ENCODE results near the gene KDM2A. TPM values are rescaled to one million over a fixed set of nuclear protein-coding genes. Genes with fewer than 3 reads are reported as not detected.

The KDM2A gene
- total and polyA plus RNA-seq, 2 experiments from 2014 or later, result 25.0 to 54.1 TPM

- no peak for TF ChIP-seq REST (IDR thresholded peaks at IDR 0.05; ENCODE audit: unreplicated experiment)
- TF ChIP-seq, protein P1, sequence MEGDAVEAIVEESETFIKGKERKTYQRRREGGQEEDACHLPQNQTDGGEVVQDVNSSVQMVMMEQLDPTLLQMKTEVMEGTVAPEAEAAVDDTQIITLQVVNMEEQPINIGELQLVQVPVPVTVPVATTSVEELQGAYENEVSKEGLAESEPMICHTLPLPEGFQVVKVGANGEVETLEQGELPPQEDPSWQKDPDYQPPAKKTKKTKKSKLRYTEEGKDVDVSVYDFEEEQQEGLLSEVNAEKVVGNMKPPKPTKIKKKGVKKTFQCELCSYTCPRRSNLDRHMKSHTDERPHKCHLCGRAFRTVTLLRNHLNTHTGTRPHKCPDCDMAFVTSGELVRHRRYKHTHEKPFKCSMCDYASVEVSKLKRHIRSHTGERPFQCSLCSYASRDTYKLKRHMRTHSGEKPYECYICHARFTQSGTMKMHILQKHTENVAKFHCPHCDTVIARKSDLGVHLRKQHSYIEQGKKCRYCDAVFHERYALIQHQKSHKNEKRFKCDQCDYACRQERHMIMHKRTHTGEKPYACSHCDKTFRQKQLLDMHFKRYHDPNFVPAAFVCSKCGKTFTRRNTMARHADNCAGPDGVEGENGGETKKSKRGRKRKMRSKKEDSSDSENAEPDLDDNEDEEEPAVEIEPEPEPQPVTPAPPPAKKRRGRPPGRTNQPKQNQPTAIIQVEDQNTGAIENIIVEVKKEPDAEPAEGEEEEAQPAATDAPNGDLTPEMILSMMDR (conservative IDR thresholded peaks at IDR 0.05; ENCODE audit: low read depth in 2 of 2), result no peak
- TF ChIP-seq ZNF114 (CRISPR knock-in tag; IDR thresholded peaks at IDR 0.05), result no peak
- no peak for TF ChIP-seq EZH2phosphoT487 (IDR thresholded peaks at IDR 0.05; ENCODE audit: unreplicated experiment)
- TF ChIP-seq STAT1 (IDR thresholded peaks at IDR 0.05; ENCODE audit: unreplicated experiment), result no peak
- no peak for TF ChIP-seq NANOG (IDR thresholded peaks at IDR 0.05; ENCODE audit: borderline replicate concordance)
- no peak for TF ChIP-seq CREB1 (CRISPR knock-in tag; IDR thresholded peaks at IDR 0.05; ENCODE audit: low read depth)
- peaks cover 34% of the 10 kb centered on the region for H3K36me3 Mint-ChIP-seq (ENCODE audit: low read depth)
- H3K4me1 ChIP-seq (ENCODE audit: insufficient read depth), result peaks cover 9% of the 10 kb centered on the region; the same call in 1 of the 2 replicates
- peaks cover 4% of the 10 kb centered on the region; the same call in 1 of the 2 replicates for H3F3A ChIP-seq (replicated peaks; ENCODE audit: low read depth)
- no peak overlapping the region for H3K4me2 ChIP-seq
- no peaks in the 10 kb centered on the region for H3K79me2 ChIP-seq (replicated peaks; ENCODE audit: insufficient read depth)
- H3K4me3 Mint-ChIP-seq, result no peak overlapping the region; the same call in 2 of the 3 replicates
- peaks cover 8% of the 10 kb centered on the region; the same call in 1 of the 2 replicates for H3K36me3 ChIP-seq (ENCODE audit: insufficient read depth)
- no peak overlapping the region for H2AFZ ChIP-seq
- no peaks in the 10 kb centered on the region for H3K27me3 ChIP-seq (ENCODE audit: insufficient read depth)
- H3K27ac ChIP-seq (ENCODE audit: low read depth), result no peak overlapping the region
- ATAC-seq, result no peak
- no peak for DNase-seq (ENCODE audit: low spot score)
- H3K27ac Mint-ChIP-seq, result no peak overlapping the region
- H3K4me1 Mint-ChIP-seq, result 0 out of 3 replicates have a peak, but pooled peaks cover 3% of the 10 kb centered on the region
- H3K9me2 ChIP-seq (ENCODE audit: insufficient read depth), result no peaks in the 10 kb centered on the region
- peaks cover 2% of the 10 kb centered on the region for H3K27me3 Mint-ChIP-seq (ENCODE audit: insufficient read depth, low read depth, poor library complexity)
- H4K20me1 ChIP-seq (replicated peaks; ENCODE audit: insufficient read depth), result no peaks in the 10 kb centered on the region
- H3K4me3 ChIP-seq, result no peak overlapping the region
- H3K9me3 Mint-ChIP-seq, result peaks cover 14% of the 10 kb centered on the region
These were observed 179.7 kb downstream of the KDM2A start for GRCh38 chr11:67298786-67299185.

DNA sequence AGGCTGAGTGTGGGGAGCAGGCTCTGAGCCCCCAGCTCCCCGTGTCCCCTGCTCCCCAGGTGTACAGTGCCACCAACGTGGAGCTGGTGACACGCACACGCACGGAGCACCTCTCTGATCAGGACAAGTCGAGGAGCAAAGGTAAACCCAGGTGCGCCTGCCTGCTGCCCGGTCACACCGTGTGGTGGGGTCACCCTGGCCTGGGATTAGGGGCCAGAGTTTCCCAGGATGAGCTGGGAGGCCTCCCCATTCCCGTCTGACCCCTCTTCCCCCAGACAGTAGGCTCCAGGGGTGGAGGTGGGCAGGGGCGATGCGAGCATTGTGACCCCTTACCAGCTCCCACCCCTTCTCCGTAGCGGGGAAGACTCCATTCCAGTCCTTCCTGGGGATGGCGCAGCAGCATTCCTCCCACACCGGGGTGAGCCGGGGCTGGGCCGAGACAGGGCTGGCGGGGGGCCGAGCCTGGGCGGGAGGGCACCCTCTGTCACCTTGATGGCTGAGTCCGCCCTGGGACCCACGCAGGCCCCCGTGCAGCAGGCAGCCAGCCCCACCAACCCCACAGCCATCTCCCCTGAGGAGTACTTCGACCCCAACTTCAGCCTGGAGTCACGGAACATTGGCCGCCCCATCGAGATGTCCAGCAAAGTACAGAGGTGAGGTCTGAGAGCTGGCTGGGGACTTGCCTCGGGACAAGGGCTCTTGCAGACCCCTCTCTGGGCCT, 180.6 kb downstream of the KDM2A start:
- ATAC-seq, result no peak
- H3F3A ChIP-seq (replicated peaks; ENCODE audit: low read depth), result peaks cover 4% of the 10 kb centered on the region; the same call in 1 of the 2 replicates
- peaks cover 30% of the 10 kb centered on the region for H3K36me3 Mint-ChIP-seq (ENCODE audit: low read depth)
- TF ChIP-seq ZNF331 (CRISPR knock-in tag; IDR thresholded peaks at IDR 0.05; ENCODE audit: low read depth), result no peak
- TF ChIP-seq, protein P1 (conservative IDR thresholded peaks at IDR 0.05; ENCODE audit: low read depth in 2 of 2), result no peak
- no peak for TF ChIP-seq REST (IDR thresholded peaks at IDR 0.05; ENCODE audit: unreplicated experiment)
- TF ChIP-seq ZNF114 (CRISPR knock-in tag; IDR thresholded peaks at IDR 0.05), result no peak
- no peak for TF ChIP-seq ETS1 (IDR thresholded peaks at IDR 0.05)
- no peak for TF ChIP-seq EZH2 (IDR thresholded peaks at IDR 0.05; ENCODE audit: low read depth, unreplicated experiment)
- no peak for TF ChIP-seq EZH2phosphoT487 (IDR thresholded peaks at IDR 0.05; ENCODE audit: unreplicated experiment)

More for the DNA sequence above, 180.6 kb downstream of the KDM2A start:
- H3K4me2 ChIP-seq, result no peak overlapping the region
- H3K27me3 Mint-ChIP-seq (ENCODE audit: insufficient read depth, low read depth, poor library complexity), result peaks cover 6% of the 10 kb centered on the region
- H3K4me3 Mint-ChIP-seq, result no peak overlapping the region
- peaks cover 14% of the 10 kb centered on the region for H3K9me3 Mint-ChIP-seq
- no peak overlapping the region for H3K4me3 ChIP-seq
- peaks cover 6% of the 10 kb centered on the region; the same call in 1 of the 2 replicates for H3K36me3 ChIP-seq (ENCODE audit: insufficient read depth)
- peaks cover 15% of the 10 kb centered on the region; the same call in 1 of the 2 replicates for H3K4me1 ChIP-seq (ENCODE audit: insufficient read depth)
- H3K27ac ChIP-seq (ENCODE audit: low read depth), result no peak overlapping the region
- H3K9me2 ChIP-seq (ENCODE audit: insufficient read depth), result no peaks in the 10 kb centered on the region
- H3K4me1 Mint-ChIP-seq, result peaks cover 3% of the 10 kb centered on the region; the same call in 1 of the 3 replicates
- no peaks in the 10 kb centered on the region for H3K79me2 ChIP-seq (replicated peaks; ENCODE audit: insufficient read depth)
- no peak overlapping the region for H2AFZ ChIP-seq
- H4K20me1 ChIP-seq (replicated peaks; ENCODE audit: insufficient read depth), result no peaks in the 10 kb centered on the region
- no peaks in the 10 kb centered on the region for H3K27me3 ChIP-seq (ENCODE audit: insufficient read depth)
- no peak for DNase-seq (ENCODE audit: low spot score)
- H3K27ac Mint-ChIP-seq, result no peak overlapping the region

Measured in GM23338 (cell line).